ENCODE results near the gene TAF4.
"Not testable (repeated sequence)": the region's sequence is repeated elsewhere in the genome, so short reads cannot be mapped to it uniquely, and the experiment has no call there.

Gene TAF4

DNA sequence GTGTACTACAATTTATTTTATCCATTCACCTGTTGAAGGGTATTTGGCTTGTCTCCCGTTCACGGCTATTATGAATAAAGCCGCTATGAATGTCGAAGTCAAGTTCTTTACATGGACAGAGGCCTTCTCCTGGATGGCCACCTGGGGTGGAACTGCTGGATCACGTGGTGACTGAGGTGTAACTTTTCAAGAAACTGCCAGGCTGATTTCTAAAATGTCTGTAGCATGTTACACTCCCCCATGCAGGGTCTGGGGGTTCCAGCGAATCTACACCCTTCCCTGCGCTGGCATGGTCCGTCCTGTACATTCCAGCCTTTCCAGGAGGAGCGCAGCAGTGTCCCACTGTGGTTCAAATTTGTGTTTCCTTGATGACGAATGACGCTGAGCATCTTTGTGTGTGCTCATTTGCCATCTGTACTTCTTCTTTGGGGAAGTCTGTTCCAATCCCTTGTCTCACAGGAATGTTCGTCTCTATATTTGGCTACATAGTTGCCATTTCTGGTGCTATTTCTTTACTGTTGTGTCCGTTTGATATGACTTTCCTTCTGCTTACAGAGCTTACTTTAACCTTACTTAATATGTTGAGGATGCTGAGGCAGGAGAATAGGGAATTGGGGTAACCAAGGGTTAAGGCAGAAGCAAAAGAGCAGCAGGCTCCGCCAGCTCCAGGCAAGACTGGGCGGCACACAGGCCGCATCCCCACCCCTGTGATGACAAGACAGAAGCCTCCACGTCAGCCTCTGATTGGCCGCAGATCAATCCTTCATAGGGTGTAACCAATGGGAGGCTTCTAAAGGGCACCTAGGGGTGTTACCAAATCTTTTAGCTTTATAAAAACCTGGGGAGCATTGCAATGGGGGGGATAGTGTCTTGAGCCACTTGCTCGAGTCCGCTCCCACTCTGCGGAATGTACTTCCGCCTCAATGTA lies 106.6 kb downstream of the TAF4 start:
- DNase-seq = no peak

GRCh38 chr20:61957961-61958715 lies 107.5 kb downstream of the TAF4 start:
- DNase-seq = no peak

- DNase-seq = no peak
These were observed 109.0 kb downstream of the TAF4 start for GRCh38 chr20:61956396-61957342.

- no peak for DNase-seq
These were observed 109.8 kb downstream of the TAF4 start for GRCh38 chr20:61955668-61956395.

GRCh38 chr20:61954276-61955021 lies 111.2 kb downstream of the TAF4 start:
- no peak for DNase-seq

GRCh38 chr20:61953037-61954021 lies 112.4 kb downstream of the TAF4 start:
- DNase-seq = no peak

DNA sequence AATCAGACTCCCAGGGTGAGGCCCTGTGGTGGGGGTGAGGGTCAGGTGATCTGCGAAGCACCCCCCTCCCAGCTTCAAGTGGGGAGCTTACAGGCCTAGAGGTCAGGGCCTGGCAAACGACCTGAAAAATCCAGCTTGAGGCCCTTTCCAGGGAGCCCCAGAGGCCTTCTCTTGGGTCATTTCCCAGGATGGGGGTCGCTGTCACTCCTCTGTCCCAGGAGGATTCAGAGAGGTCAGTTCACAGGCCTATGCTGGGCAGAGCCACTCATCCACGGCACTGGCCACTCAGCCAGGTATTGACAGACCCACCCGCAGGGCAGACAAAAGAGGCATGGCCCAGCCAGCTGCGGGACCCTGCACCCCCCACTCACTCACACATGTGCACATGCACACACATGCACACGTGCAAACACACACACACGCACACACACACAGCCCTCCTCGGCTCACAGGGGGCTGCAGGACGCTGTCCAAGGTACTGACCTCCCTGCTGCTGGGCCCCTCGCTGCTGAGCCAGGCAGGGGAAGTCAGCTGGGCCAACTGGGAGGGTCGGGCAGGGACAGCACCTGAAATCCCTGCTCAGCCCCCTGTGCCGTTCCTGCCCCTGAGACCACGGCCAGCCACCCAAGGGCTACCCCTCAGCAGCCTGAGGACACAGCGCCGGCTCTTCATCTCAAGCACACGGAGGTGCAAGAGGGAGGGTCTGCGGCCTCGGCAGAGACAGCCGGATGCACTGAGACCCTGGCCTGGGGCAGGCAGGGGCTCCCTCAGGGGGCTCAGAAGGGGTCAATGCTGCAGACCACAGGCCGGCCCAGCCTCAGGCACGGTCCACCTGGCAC lies 113.8 kb downstream of the TAF4 start:
- DNase-seq = no peak

DNA sequence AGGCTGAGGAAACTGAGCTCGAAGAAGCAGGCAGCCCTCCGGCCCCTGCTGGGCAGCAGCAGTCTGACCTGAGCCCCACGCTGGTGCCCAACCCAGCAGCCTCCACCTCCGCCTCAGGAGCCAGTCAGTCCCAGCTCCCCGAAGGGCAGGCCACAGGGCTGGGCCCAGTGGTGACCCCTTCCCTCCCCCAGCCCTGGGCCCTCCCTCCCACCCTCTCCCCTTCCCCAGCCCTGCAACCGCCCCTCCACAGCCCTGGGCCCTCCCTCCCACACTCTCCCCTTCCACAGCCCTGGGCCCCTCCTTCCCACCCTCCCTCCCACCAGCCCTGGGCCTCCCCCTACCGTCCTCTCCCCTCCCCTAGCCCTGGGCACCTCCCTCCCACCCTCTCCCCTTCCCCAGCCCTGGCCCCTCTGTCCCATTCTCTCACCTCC lies 115.0 kb downstream of the TAF4 start:
- DNase-seq = no peak

GRCh38 chr20:61949714-61950640 lies 115.7 kb downstream of the TAF4 start:
- DNase-seq = no peak

DNA sequence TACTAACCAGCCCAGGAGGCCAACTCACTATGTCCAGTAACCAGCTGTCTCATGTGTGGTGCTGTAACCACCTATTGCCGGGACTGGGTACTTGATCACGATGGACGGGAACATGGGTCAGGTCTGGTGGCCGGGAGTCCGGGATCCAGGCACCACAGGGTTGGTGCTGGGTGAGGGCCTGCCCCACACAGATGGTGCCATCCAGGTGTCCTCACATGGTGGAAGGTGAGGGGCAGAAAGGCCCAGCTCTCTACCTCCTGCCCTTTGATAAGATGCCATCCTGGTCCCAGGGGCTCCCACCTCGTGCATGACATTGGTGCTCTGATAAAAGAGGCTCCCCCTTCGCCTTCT lies 116.3 kb downstream of the TAF4 start:
- DNase-seq = no peak

DNA sequence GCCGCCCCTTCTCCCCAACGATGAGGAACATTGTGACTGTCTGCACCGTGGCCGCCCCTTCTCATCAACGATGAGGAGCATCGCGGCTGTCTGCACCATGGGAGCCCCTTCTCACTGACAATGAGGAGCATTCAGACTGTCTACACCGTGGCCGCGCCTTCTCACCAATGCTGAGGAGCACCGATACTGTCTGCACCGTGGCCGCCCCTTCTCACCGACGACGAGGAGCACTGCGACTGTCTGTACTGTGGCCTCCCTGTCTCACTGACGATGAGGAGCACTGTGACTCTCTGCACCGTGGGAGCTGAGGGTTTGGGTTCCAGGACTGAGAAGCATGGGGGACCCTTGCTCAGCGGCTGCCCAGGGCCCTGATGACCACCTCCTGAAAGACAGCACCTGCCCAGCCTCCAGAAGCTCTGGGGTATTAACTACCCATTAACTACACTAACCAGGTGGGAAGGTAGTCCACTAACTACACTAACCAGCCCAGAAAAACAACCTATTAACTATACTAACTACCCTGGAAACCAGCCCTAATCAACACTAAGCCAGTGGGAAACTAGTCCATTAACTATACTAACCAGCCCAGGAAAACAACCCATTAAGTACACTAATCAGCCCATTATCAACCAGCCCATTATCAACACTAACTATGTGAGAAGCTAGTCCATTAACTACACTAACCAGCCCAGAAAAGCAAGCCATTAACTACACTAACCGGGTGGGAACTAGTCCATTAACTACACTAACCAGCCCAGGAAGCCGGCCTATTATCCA lies 116.9 kb downstream of the TAF4 start:
- DNase-seq = no peak

DNA sequence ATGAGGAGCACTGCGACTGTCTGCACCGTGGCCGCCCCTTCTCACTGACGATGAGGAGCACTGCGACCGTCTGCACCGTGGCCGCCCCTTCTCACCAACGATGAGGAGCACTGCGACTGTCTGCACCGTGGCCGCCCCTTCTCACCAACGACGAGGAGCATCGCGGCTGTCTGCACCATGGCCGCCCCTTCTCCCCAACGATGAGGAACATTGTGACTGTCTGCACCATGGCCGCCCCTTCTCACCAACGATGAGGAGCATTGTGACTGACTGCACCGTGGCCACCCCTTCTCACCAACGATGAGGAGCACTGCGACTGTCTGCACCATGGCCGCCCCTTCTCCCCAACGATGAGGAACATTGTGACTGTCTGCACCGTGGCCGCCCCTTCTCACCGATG lies 117.6 kb downstream of the TAF4 start:
- DNase-seq = not testable (repeated sequence)

DNA sequence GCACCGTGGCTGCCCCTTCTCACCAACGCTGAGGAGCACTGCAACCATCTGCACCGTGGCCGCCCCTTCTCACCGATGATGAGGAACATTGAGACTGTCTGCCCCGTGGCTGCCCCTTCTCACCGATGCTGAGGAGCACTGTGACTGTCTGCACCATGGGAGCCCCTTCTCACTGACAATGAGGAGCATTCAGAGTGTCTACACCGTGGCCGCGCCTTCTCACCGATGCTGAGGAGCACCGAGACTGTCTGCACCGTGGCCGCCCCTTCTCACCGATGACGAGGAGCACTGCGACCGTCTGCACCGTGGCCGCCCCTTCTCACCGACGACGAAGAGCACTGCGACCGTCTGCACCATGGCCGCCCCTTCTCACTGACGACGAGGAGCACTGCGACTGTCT lies 120.2 kb downstream of the TAF4 start:
- DNase-seq = not testable (repeated sequence)

DNA sequence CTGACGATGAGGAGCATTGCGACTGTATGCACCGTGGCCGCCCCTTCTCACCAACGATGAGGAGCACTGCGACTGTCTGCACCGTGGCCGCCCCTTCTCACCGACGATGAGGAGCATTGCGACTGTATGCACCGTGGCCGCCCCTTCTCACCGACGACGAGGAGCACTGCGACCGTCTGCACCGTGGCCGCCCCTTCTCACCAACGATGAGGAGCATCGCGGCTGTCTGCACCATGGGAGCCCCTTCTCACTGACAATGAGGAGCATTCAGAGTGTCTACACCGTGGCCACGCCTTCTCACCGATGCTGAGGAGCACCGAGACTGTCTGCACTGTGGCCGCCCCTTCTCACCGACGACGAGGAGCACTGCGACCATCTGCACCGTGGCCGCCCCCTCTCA lies 120.7 kb downstream of the TAF4 start:
- DNase-seq = not testable (repeated sequence)

- no peak for DNase-seq
These were observed 123.2 kb downstream of the TAF4 start for GRCh38 chr20:61942526-61942925.

- no peak for DNase-seq
These were observed 123.8 kb downstream of the TAF4 start for GRCh38 chr20:61941721-61942405.

All from activated CD4-positive, alpha-beta T cell treated with anti-CD3 and anti-CD28 coated beads, Interleukin-2, amount 50 U/mL, for 4 hours (primary cell).